Renal cortical epithelial cell (primary cell): Measurements from ENCODE around the gene CRY2. TPM values are rescaled to one million over a fixed set of nuclear protein-coding genes. Genes with fewer than 3 reads are reported as not detected.

ENCODE experiments used
- DNase-seq: peaks from one replicate; pipeline ENCODE4 v3.0.0-alpha.2; 2011; ENCODE audit warnings: low read depth
- total RNA-seq: library from RNA; depleted of rRNA; stranded (reverse); fragments of >200 nt; gene quantifications from 2 replicates; pipeline ENCODE4 v1.2.3, GENCODE V29; 2014

Gene CRY2
- total RNA-seq, 1 donor from 2014 or later, result 14.4 TPM

- peak; percentile 30 for DNase-seq
Measured at GRCh38 chr11:45848654-45849081, 1.4 kb downstream of the CRY2 start.

- no peak for DNase-seq
Measured at GRCh38 chr11:45850446-45850845, 3.2 kb downstream of the CRY2 start.

- no peak for DNase-seq
Measured at GRCh38 chr11:45851228-45851627, 4.0 kb downstream of the CRY2 start.

GRCh38 chr11:45852018-45852711, 4.9 kb downstream of the CRY2 start:
- no peak for DNase-seq

- no peak for DNase-seq
Measured at GRCh38 chr11:45852712-45853101, 5.4 kb downstream of the CRY2 start.

GRCh38 chr11:45853332-45854219, 6.3 kb downstream of the CRY2 start:
- DNase-seq, result no peak

- DNase-seq, result no peak
Measured at GRCh38 chr11:45855308-45855707, 8.0 kb downstream of the CRY2 start.

GRCh38 chr11:45856044-45856468, 8.8 kb downstream of the CRY2 start:
- peak; percentile 26 for DNase-seq

GRCh38 chr11:45857961-45858474, 10.7 kb downstream of the CRY2 start:
- peak; percentile 99 for DNase-seq

- no peak for DNase-seq
Measured at GRCh38 chr11:45858751-45859398, 11.6 kb downstream of the CRY2 start.

- peak; percentile 81 for DNase-seq
Measured at GRCh38 chr11:45859661-45860140, 12.4 kb downstream of the CRY2 start.

- no peak for DNase-seq
Measured at GRCh38 chr11:45860348-45860747, 13.1 kb downstream of the CRY2 start.

GRCh38 chr11:45860764-45861510, 13.7 kb downstream of the CRY2 start:
- no peak for DNase-seq

GRCh38 chr11:45864041-45864440, 16.8 kb downstream of the CRY2 start:
- DNase-seq, result no peak

GRCh38 chr11:45869551-45869950, 22.3 kb downstream of the CRY2 start:
- no peak for DNase-seq

- DNase-seq, result no peak
Measured at GRCh38 chr11:45870706-45871105, 23.4 kb downstream of the CRY2 start.

GRCh38 chr11:45871638-45872037, 24.4 kb downstream of the CRY2 start:
- DNase-seq, result no peak

GRCh38 chr11:45872651-45873356, 25.5 kb downstream of the CRY2 start:
- peak; percentile 27 for DNase-seq

- DNase-seq, result no peak
Measured at GRCh38 chr11:45876401-45876800, 29.1 kb downstream of the CRY2 start.

- DNase-seq, result no peak
Measured at GRCh38 chr11:45877221-45877620, 29.9 kb downstream of the CRY2 start.

GRCh38 chr11:45877845-45878244, 30.6 kb downstream of the CRY2 start:
- DNase-seq, result no peak
